NCI-H2081 (cell line): Measurements from ENCODE around the gene ZNF423.

Experiments used
- DNase-seq, 2 experiments: peaks; one replicate each; lab custom pipeline; 2025; lab: John Stamatoyannopoulos, UW

Gene ZNF423

DNA sequence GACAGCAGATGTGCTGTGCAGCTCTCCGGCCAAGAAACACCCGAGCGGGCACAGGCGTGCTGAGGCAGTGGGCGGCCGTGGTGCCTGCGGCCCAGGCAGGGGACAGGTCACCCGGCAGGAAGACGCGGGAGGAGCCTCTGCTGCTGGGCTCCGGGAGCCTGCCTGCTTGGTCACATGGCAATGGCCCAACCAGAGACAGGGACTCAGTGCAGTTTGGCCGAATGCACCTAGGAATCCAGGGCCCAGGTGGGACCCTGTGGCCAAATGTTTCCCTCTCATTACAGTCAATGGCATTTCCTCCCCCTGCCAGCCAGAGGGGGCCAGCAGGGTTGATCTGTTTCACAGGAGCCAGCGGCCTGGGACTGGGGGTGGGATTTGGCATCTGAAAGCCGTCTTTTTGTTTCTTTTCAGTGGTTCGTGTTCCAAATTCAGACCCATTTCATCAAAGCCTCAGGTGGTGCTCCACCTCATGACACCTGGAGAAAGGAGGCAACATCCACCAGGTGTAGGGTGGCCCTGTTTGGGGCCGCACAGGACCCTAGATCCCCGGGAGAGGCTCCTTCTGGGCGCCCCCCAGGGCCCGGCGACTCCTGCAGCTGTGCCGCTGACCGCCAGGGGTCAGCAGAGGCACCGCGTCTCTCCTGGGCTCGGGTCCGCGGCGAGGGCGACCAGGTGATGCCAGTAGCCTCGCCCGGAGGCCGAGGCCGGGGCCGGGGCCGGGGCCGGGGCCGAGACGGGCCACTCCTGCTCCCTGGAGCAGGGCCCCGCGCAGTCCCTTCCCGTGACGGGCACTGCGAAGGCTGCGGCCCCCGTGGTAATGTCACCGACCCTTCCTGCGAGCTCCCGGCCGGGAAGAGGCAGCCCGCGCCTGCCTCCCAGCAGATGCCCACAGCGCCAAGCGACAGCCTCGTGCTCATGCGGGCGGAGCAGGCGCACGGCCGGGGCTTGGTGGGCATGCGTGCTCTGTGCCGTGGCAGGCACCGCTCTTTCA lies 363.8 kb downstream of the ZNF423 start:
- no peak for DNase-seq

DNA sequence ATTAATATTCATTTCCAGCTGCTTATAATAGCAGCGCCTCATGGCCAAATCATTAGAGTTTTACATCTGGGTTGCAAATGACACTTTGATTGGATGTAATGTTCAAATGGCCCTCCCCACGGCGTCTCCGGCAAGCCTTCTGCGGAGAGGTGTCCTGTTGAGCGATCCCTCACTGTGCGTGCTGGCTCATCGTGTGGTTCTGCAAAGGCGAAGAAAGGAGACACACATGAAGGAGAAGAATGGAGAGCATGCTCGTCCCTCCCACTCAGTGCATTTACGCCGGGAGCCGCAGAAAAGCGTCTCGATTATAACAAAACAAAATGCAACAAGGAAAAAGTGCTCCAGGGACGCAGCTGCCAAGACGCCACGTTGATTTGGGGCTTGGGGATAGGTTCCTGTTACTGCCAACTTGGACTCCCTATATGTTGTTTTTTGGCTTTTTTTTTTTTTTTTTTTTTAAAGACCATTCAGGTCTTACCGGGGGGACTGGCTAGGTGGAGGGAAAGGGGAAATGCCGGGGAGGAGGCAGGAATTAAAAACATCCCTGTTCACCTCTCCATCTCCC lies 364.7 kb downstream of the ZNF423 start:
- DNase-seq: no peak

DNA sequence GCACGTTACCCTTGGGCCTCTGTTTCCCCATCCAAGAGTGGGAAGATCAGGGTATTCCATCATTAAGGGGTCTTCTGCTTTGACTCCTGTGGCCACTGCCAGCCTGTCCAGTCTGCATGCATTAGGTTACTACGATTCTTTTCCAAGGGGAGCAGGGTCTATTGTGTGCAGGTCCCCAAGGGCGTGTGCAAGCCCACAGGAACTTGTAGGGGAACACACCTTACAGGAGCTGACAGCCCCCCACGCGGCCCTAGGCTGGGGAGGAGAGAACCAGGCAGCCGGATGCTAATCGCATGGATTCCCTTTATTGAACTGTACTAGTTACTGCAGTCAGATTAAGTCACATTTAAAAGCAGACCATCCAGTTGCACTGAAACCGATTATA lies 365.6 kb downstream of the ZNF423 start:
- no peak for DNase-seq

DNA sequence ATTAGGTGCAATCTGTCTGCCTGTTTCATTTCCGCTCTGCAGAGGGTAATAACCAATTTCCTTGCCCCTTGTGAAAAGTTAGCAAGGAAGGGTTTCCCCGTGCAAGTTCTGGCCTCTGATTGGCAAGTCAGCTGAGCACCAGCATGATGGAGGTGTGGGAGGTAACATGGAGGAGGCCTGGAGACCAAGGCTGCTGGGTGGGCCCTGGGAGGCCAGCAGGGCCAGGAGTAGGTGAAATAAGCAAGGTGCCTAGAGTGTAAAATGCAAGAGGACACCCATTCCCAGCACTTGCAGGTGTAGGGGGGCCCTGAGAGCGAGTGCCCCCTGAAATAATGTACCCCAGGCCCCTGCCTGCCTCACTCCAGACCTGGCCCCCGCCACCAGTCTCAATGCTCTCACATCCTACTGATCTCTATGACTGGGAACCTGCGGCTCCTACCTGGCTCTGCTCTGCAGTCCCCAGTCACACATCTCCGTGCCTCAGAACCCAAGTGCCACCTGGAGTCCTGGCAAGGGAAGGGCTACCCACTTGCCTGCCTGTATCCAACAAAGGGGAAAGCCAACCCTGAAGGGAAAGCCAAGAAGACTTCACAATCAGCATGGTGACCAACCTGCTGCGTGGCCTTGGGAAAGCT lies 366.1 kb downstream of the ZNF423 start:
- DNase-seq: no peak

DNA sequence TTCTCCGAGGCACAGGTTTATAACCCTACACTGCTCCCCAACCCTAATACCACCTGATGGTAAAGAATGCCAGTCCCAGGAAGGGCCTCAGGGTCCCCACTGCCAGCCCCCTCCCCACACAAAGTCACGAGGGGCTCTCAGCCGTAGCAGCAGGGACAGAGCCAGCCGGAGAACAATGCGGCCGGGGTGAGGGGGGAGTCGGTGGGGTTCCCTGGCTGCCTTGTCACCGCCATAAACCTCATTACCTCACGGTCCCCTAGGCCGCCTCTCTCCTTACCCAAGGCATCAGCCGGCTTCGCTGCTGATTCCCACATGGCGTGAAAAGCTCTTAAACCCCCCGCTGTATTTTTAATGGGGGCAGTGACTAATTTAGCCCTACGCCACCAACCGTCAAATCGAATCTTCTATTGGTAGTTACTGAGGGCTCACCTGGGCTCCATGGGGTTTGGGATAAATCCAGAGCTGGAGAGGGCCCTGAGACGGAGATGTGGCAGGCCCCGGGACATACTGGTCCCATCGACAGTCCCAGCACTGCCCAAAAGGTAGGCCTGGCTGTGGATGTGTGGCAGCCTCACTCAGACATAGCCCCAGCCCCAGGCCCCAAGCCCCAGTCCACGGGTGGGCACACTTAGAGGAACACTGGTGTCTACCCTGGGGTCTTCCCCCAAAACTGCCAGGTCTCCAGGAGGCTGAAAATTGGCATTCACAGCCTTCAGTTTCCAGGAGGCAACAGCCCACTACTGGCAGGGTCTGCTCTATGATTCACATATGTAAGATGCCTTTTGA lies 367.0 kb downstream of the ZNF423 start:
- no peak for DNase-seq

DNA sequence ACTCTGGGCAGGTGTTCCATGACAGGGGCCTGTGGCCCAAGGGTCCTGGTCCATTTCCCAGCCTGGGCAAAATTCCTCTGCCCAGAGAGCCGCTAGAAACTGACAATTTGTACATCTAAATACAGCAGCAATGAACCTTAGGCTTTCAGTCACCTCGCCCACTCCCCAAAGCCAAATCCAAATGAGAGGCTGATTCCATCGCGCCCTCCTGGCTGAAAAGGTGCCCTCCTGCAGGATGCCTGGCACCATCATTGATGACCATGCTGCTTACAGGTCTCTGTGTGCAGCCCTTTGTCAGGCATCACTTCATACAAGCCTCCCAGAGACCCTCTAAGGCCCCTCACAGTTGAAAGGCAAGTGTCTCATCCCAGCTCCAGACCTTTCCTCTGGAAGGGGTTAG lies 367.6 kb downstream of the ZNF423 start:
- no peak for DNase-seq

DNA sequence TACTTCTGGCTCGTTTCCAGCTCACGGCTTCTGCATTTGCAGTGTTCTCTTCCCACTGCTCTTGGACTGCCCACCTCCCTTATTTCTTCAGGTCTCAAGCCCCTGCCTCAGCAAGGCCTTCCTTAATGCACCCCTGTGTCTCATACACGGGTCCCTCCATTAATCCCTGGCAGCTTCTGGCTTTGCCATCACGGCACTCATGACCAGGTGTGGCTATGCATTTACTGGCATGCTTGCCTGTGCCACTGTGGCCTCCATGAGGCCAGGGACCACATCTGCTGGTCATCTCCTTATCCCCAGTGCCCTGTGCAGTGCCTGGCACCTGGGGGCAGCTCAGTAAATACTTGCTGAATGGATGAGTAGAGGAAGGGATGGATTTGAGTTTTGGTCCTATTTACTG lies 368.2 kb downstream of the ZNF423 start:
- DNase-seq: no peak

DNA sequence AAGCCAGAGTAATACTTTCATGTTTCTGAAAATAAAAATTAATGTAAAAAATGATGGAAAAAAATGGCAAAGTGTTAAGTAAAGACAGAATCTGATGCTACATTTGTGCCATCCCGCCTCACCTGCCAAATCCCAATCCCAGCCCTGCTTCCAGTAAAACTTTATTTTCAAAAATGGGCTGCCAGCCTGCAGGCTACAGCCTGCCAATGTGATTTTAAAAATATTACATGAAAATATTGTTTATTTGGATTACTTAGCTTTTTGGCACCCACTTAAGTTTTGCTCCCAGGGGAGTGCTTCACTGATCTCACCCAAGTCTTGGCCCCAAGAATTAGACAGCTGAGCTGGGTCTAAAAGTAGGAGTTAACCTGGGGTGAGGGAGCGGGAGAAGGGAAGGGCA lies 369.5 kb downstream of the ZNF423 start:
- DNase-seq: no peak

DNA sequence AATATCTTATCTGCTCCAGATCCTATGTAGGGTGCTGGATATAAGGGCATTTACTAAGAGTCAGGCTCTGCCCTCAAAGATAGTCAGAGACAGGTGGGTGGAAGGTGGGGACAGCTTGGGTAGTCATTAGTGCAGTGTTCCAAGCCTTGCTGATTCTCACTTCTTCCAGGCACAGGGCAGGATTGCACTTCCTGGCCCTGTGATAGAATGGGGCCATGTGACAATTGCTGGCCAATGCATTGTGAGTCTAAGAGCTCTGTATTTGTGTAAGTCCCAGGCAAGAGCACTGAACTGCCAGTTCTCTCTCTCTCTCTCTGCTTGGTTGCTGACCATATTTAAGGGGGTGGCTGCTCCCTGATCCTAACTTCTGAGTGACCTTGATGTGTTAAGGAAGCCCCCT lies 370.2 kb downstream of the ZNF423 start:
- no peak for DNase-seq

DNA sequence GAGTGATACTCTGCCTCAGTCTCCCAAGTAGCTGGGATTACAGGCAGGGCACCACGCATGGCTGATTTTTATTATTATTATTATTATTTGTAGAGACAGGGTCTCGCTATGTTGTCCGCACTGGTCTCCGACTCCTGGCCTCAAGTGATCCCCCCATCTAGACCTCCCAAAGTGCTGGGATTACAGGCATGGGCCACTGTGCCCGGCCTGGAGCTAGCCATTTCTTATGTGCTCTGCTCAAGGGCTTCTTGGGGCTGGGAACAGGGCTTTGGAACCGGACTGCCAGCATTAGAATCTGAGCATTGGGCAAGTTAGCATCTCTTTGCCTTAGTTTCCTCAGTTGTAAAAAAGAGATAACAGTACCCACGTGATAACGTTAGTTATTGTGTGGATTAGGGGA lies 371.0 kb downstream of the ZNF423 start:
- no peak for DNase-seq

DNA sequence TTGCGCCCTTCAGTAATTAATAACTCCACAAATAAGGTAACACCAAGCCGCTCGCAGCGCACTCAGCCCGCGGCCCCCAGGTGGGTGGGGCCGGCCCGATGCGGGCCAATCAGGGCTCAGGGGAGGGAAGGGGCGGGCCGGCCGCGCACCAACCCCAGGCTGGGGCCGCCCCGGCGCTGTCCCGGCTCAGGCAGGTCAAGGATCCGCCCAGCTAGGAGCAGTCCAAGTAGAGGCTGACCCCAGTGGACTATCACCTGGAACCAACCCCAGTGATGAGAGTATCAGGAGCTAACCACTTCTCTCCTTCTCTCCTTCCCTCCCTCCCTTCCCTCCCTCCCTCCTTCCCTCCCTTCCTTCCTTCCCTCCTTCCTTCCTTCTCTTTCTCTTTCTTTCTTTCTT lies 371.5 kb downstream of the ZNF423 start:
- DNase-seq: no peak

DNA sequence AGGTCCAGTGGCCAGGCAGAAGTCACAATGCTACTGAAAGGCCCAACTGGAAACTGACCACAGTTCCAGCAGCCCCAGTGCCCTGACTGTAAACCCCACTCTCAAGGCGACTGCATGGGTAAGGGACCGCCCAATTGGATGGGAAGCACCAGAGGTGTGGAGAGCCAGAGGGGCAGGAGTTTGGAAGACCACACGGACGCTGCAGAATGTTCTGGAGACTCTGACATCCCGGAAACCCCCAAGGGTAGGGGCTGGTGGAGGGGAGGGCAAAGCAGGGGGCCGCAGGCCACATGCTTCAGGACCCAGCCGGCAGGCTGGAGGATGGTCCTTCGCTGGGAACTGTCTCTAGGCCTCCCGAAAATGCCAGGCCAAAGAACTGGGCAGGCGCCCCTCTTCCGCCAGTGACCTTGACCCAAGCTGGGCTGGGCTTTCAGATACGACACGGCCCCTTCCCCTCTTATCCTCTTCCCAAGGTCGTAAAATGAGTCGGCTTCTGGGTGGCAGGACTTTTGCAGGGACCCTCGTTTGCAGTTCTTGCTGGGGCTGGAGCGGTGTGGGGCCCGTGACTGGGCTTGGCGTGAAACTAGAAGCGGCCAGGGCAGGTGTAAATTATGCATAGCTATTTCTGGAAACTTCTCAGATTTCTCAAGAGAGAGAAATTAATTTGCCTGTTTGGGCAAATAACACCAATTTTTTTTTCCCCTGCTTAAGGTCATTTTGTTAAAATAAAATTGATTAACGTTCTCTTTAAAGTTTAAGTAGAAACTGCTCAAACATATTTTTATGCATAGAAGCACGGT lies 372.1 kb downstream of the ZNF423 start:
- no peak for DNase-seq

DNA sequence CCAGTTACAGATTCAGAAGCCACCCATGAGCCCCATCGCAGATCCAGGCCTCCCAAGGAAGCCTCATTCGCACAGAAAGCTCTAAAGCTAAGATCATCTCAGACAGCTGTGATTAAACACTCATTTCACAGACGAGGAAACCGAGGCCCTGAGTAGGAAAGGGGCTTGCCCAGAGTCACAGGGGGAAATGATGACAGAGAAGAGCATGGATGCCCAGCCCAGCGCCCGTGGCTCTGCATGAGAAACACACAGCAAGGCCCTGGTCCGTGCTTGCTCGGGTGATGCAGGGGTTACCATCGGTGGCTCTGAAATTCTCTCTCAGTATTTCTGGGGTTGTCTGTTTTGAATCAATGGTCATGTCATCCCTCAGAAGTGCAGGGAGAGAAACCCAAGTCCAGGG lies 372.7 kb downstream of the ZNF423 start:
- DNase-seq: no peak

DNA sequence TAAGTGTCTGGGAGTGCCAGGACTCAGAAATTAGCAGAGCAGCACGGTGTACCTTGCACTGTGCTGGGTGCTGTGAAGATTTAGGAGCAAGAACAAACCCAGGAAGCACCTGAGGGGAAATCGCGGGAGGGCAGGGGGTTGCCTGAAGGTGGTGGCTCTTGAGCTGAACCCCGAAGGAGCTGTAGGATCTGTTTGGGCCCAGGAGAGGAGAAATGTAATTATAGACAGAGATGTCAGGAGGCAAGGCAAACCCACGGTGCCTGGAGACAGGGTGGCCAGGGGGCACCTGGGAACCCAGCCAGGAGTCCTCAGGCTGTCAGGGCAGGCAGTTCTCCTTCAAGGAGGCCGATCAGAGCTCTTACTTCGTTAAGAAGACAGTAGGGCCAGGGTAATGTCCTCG lies 373.2 kb downstream of the ZNF423 start:
- no peak for DNase-seq

DNA sequence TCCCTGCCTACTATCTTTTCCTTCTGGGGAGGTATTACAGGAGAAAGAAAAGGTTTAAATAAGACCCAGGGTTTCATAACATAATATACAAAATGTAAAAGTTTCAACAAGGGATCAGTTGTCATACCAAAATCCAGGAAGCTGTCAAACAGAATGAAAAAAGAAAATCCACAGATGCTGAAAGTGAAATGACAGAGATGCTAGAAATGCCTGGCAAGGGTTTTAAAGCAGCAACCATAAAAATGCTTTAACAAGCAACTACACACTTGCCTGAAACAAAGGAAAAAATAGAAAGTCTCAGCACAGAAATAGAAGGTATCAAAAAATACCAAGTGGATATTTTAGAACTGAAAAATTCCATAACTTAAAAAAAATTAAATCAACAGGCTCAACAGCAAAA lies 377.3 kb downstream of the ZNF423 start:
- no peak for DNase-seq

DNA sequence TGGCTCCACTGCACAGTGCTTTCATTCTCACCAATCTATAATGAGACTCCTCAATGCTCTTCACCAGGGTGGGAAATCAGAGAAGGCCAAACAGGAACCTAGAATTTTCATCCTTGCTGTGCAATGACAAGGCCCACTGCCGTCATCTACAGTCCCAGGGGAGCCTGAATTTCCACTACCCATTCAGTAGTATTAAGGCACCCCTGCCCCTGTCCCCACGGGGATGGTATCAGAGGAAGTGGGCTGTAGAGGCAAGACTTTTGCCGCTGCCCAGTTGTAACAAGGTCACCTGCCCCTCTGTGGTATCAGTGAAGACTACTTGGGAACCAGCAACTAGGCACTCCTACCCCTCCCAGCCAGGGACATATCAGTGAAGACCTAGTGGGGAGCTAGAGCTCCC lies 377.8 kb downstream of the ZNF423 start:
- no peak for DNase-seq

DNA sequence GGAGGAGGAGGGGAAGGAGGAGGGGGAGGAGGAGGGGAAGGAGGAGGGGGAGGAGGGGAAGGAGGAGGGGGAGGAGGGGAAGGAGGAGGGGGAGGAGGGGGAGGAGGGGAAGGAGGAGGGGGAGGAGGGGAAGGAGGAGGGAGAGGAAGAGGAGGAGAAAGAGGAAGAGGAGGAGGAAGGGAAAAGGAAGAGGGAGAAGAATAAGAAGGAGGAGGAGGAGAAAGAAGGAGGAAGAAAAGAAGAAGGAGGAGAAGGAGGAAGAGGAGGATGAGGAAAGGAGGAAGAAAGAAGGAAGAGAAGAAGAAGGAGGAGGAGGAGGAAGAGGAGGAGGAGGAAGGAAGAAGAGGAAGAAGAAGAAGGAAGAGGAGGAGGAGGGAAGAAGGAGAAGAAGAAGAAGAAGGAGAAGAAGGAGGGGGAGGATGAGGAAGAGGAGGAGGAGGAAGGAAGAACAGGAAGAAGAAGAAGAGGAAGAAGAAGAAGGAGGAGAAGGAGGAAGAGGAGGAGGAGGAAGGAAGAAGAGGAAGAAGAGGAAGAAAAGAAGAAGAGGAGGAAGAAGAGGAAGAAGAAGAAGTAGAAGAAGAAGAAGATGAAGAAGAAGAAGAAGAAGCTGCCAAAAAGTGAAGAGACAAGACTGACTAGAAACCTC lies 378.5 kb downstream of the ZNF423 start:
- no peak for DNase-seq

DNA sequence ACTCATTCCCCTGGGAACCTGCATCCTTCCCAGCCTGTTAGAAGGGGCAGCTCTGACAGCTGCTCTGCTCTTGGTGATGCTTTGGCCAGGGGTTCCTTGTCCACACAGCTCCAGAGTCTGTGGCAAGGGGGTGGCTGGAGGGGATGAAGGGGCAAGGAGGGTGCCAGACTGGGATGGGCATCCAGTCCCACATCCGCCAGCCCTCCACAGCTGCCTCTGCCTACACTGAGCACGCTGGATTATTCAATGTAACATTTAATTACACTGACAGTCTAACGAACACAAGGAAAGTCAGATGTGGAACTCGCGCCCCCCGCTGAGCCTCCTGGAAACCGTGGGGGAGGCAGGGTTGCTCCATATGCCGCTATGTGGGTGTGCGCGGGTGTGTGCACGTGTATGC lies 381.2 kb downstream of the ZNF423 start:
- no peak for DNase-seq

DNA sequence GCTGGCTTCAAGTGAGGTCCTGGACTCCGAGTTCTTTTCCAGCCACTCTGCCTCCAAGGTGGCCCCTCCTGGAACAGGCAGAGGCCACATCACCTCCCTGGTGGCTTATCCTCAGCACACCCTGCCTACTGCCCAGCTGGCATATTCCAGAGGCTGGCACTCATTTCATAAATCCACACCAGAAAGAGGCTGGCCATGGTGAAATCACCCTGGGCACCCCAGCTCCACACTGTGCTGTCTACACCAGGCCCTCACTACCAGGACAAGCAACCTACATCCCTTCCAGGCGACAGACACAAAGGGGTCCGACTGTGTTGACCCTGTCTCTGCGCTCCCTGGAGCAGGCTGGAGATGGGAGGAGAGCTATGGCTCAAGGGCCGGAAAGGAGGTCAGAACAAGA lies 382.1 kb downstream of the ZNF423 start:
- DNase-seq: no peak

DNA sequence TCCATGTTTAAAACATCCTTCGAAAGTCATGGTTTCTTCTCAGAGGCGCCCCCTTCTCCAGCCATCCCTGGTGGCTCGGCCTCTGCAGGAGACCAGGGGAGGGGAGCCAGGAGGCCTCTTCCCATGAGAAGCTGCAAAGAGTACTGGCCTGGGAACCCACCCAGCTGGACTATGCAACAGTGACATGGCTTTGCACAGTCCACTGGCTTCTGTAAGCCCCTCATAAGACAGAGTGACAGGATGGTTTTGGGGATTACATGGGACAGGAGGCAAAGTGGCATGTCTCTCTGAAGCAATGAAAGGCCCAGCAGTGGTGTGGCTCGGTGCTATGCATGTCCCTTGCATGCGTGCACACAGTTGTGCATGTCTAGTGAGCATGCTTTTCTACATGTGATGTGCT lies 382.8 kb downstream of the ZNF423 start:
- no peak for DNase-seq

DNA sequence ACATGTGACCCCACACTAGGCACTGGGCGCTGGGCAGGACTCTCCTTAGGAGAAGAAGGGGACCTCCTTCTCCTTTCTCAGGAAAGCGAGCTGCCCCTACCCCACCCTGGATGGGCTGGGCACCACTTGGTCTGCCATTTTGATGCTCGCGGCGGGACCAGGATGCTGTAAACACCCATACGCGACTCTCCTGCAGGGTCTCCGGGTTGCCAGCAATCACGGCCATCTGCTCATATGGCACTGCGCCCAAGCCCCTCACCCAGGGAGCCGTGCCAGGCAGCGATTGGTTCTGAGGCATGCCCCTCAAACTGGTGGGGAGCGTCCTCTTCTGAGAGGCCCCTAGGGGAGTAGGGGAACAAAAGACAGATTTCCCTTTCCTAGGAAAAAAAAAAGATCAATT lies 383.3 kb downstream of the ZNF423 start:
- DNase-seq: no peak
